GM12878 (cell line): ENCODE measurements around the gene CACNA2D3. TPM values are rescaled to one million over a fixed set of nuclear protein-coding genes. Genes with fewer than 3 reads are reported as not detected.

Experiments used
- ATAC-seq: fragments of 200-7000 bp; cut with Tn5 transposase; 3 replicates; pipeline ENCODE4 v1.9.1; 2020; ENCODE audit warnings: mild to moderate bottlenecking, moderate library complexity
- BruUV-seq: library from RNA; stranded (reverse); fragments of 400-500 nt; replicated peaks from 2 replicates; lab custom pipeline; 2021; lab: Mats Ljungman, UMichigan
- CTCF ChIA-PET: fragments of 300-600 bp; sonication (Branson Sonifier 250); formaldehyde crosslinking; extraction: SDS; loops from one replicate; lab custom pipeline; 2021; ENCODE audit warnings: inconsistent platforms; lab: Yijun Ruan, JAX
- POLR2A ChIA-PET: fragments of 350-600 bp; formaldehyde crosslinking; extraction: SDS; loops from one replicate; lab custom pipeline; 2021; ENCODE audit warnings: inconsistent platforms; lab: Charles Lee
- RAD21 ChIA-PET: fragments of 300-600 bp; sonication (Branson Sonifier 250); formaldehyde crosslinking; loops from one replicate; lab custom pipeline; 2023; ENCODE audit warnings: antibody characterized with exemption; ENCODE audit not compliant: unreplicated experiment; lab: Charles Lee
- SMC1A ChIA-PET: fragments of 300-600 bp; sonication (Branson Sonifier 250); formaldehyde crosslinking; loops from one replicate; lab custom pipeline; 2023; ENCODE audit not compliant: unreplicated experiment, uncharacterized antibody; lab: Charles Lee
- DNase-seq: peaks from one replicate; pipeline ENCODE4 v3.0.0-alpha.2; 2011; ENCODE audit warnings: low read depth, low spot score
- FAIRE-seq: peaks from 3 replicates; lab custom pipeline; 2011; peaks lifted over from hg19 to GRCh38; lab: Jason Lieb, UNC
- H2AFZ ChIP-seq: 2 replicates; pipeline ENCODE4 v1.6.0; 2011; ENCODE audit warnings: low read depth, low read length, control low read depth; ENCODE audit not compliant: control insufficient read depth
- H3K27ac ChIP-seq: 2 replicates; pipeline ENCODE4 v1.5.1; 2011; ENCODE audit warnings: control low read depth; ENCODE audit not compliant: control insufficient read depth, insufficient read depth
- H3K27me3 ChIP-seq, 2 experiments: replicated peaks in 1 of 2; 2 replicates each; pipeline versions ENCODE4 v1.6.0 to v1.6.1; 2011; ENCODE audit warnings: low read length in 1 of 2; ENCODE audit not compliant: control insufficient read depth in 2 of 2, insufficient read depth in 2 of 2
- H3K36me3 ChIP-seq, 2 experiments: 2 replicates each; pipeline ENCODE4 v1.5.1; 2011; ENCODE audit warnings: low read length in 1 of 2; ENCODE audit not compliant: control insufficient read depth in 2 of 2, insufficient read depth in 2 of 2
- H3K4me1 ChIP-seq: 2 replicates; pipeline ENCODE4 v1.6.1; 2011; ENCODE audit warnings: mild to moderate bottlenecking, low read length, moderate library complexity, mixed read lengths; ENCODE audit not compliant: control insufficient read depth, insufficient read depth
- H3K4me2 ChIP-seq: 2 replicates; pipeline ENCODE4 v1.6.0; 2011; ENCODE audit warnings: control low read depth; ENCODE audit not compliant: control insufficient read depth, insufficient read depth
- H3K4me3 ChIP-seq: fragments of 200-600 bp; sonication (generic); 2 replicates; pipeline ENCODE4 v1.5.1; 2016
- H3K79me2 ChIP-seq: 2 replicates; pipeline ENCODE4 v1.6.0; 2011; ENCODE audit warnings: low read length; ENCODE audit not compliant: control insufficient read depth, insufficient read depth
- H3K9ac ChIP-seq: 2 replicates; pipeline ENCODE4 v1.8.0; 2011; ENCODE audit warnings: low read length, control low read depth, mixed read lengths; ENCODE audit not compliant: control insufficient read depth, insufficient read depth
- H3K9me3 ChIP-seq: replicated peaks from 3 replicates; pipeline ENCODE4 v1.5.1; 2011; ENCODE audit warnings: mild to moderate bottlenecking, low read length; ENCODE audit not compliant: control insufficient read depth, insufficient read depth
- H4K20me1 ChIP-seq: 2 replicates; pipeline ENCODE4 v1.6.0; 2011; ENCODE audit not compliant: control insufficient read depth, insufficient read depth
- FOXK2 ChIP-seq: fragments of 450-650 bp; IDR thresholded peaks from 2 replicates; pipeline ENCODE4 v1.6.1; 2017; ENCODE audit warnings: mild to moderate bottlenecking, moderate library complexity
- IRF4 ChIP-seq: IDR thresholded peaks from 2 replicates; pipeline ENCODE4 v1.6.1; 2011; ENCODE audit warnings: low read depth, low read length
- MYC ChIP-seq: IDR thresholded peaks from 2 replicates; pipeline ENCODE4 v1.6.1; 2011; ENCODE audit warnings: mild to moderate bottlenecking, low read length, moderate library complexity, inconsistent platforms; ENCODE audit not compliant: insufficient read depth, insufficient replicate concordance, insufficient read length, severe bottlenecking
- PAX8 ChIP-seq: fragments of 450-650 bp; IDR thresholded peaks from 2 replicates; pipeline ENCODE4 v1.6.1; 2017; ENCODE audit warnings: mild to moderate bottlenecking, moderate library complexity
- POLR2AphosphoS5 ChIP-seq: IDR thresholded peaks from 2 replicates; pipeline ENCODE4 v1.6.1; 2011; ENCODE audit warnings: mild to moderate bottlenecking, low read length, inconsistent platforms
- RAD51 ChIP-seq: fragments of 450-650 bp; IDR thresholded peaks from 2 replicates; pipeline ENCODE4 v1.6.1; 2016; ENCODE audit warnings: moderate library complexity, mild to moderate bottlenecking, inconsistent platforms
- SREBF2 ChIP-seq: IDR thresholded peaks from 2 replicates; pipeline ENCODE4 v1.6.1; 2012; ENCODE audit warnings: mild to moderate bottlenecking, low read length
- SRF ChIP-seq, 2 experiments: IDR thresholded peaks; 2 replicates each; pipeline ENCODE4 v1.6.1; 2011; ENCODE audit warnings: low read depth in 2 of 2, low read length in 2 of 2, mild to moderate bottlenecking in 1 of 2, moderate library complexity in 1 of 2
- TCF12 ChIP-seq: IDR thresholded peaks from 2 replicates; pipeline ENCODE4 v1.6.1; 2011; ENCODE audit warnings: low read depth, mild to moderate bottlenecking, low read length
- ZBTB40 ChIP-seq: fragments of 450-650 bp; IDR thresholded peaks from 2 replicates; pipeline ENCODE4 v1.6.1; 2016; ENCODE audit warnings: mild to moderate bottlenecking, moderate library complexity, borderline replicate concordance
- WGBS: methylation state at CpG from one replicate; pipeline ENCODE4 v1.1.6; 2016; ENCODE audit warnings: low lambda C conversion rate; ENCODE audit not compliant: insufficient replicate concordance, insufficient coverage; ENCODE audit errors: missing lambda C conversion rate; 5-methylcytosine and 5-hydroxymethylcytosine counted together
- in situ Hi-C: fragments of 300-500 bp; cut with MboI; formaldehyde crosslinking; loops from 9 replicates; pipeline ENCODE4 v1.14.3; 2018; ENCODE audit warnings: mixed read lengths
- intact Hi-C: fragments of 100-400 bp; cut with micrococcal nuclease; formaldehyde crosslinking; loops from one replicate; pipeline ENCODE4 v1.14.2; 2022; ENCODE audit not compliant: unreplicated experiment
- polyA plus RNA-seq, 11 experiments: library from polyadenylated mRNA; depleted of rRNA in 4 of 11; unstranded in 6 of 11; stranded (reverse) in 5 of 11; fragments of >200 nt; fragmentation: Nextera tagmentation in 4 of 11; fragmentation: Illumina TruSeq in 1 of 11; extraction: Ambion mirVana in 4 of 11; extraction: Trizol in 1 of 11; gene quantifications; 1 replicate in 1 of 11; 2 replicates in 10 of 11; pipeline versions ENCODE4 v1.2.1 to v1.2.3, GENCODE V29; 2011 to 2016; ENCODE audit warnings: inconsistent platforms in 2 of 11, missing spikeins in 2 of 11, low read depth in 1 of 11
- total RNA-seq, 4 experiments: library from RNA; depleted of rRNA in 3 of 4; stranded (reverse); fragments of >200 nt in 3 of 4; fragmentation: Illumina TruSeq in 1 of 4; extraction: Trizol in 1 of 4; gene quantifications; 2 replicates each; pipeline versions ENCODE4 v1.2.1 to v1.2.3, GENCODE V29; 2013 to 2021

Gene CACNA2D3
- total and polyA plus RNA-seq, 10 of the 15 experiments (the other 5 are each of a cell fraction or from before 2014, with no cell fraction given), result not detected

GRCh38 chr3:54761637-54762036 lies 639.3 kb downstream of the CACNA2D3 start:
- H3K9me3 ChIP-seq, result no peaks in the 10 kb centered on the region
- DNase-seq, result no peak
- H2AFZ ChIP-seq, result no peak overlapping the region
- H3K4me3 ChIP-seq, result no peak overlapping the region
- no peak for ATAC-seq
- RAD21 ChIA-PET, result no interaction called here
- 0% methylated on average over 1 of the region's 1 CpG for WGBS
- FAIRE-seq, result no peak
- no peak overlapping the region for H3K9ac ChIP-seq
- in situ Hi-C loops, result no loop called here
- BruUV-seq, result no TSS peak
- no peak overlapping the region for H3K4me2 ChIP-seq
- H3K79me2 ChIP-seq, result no peaks in the 10 kb centered on the region
- no peaks in the 10 kb centered on the region for H3K36me3 ChIP-seq
- H3K27me3 ChIP-seq, result no peaks in the 10 kb centered on the region
- POLR2A ChIA-PET, result no interaction called here
- SMC1A ChIA-PET, result no interaction called here
- H3K27ac ChIP-seq, result no peak overlapping the region
- CTCF ChIA-PET, result no interaction called here
- intact Hi-C loops, result no loop called here
- H3K4me1 ChIP-seq, result no peaks in the 10 kb centered on the region
- TF ChIP-seq IRF4, result no peak
- no peak for TF ChIP-seq FOXK2
- TF ChIP-seq MYC, result no peak
- no peak for TF ChIP-seq RAD51
- no peak for TF ChIP-seq TCF12
- TF ChIP-seq POLR2AphosphoS5, result no peak
- no peak for TF ChIP-seq SRF (IDR thresholded peaks at IDR 0.05; ENCODE audit: low read depth in 2 of 2, low read length in 2 of 2)
- TF ChIP-seq SREBF2, result no peak
- no peak for TF ChIP-seq PAX8
- no peak for TF ChIP-seq ZBTB40
- TF ChIP-seq, all 136 proteins: peak for 0
- H4K20me1 ChIP-seq, result no peaks in the 10 kb centered on the region
